Activated T-helper 1 cell treated with Interleukin-2 at 50 U/mL for 16 hours (primary cell): ENCODE measurements around the gene PNPLA2.
A peak's percentile ranks its signal among the peaks of the same experiment; 100 is the strongest.

ENCODE experiments used
- DNase-seq: peaks from one replicate; pipeline ENCODE4 v3.0.0-alpha.2; 2020; ENCODE audit warnings: low read depth

The PNPLA2 gene

GRCh38 chr11:831118-831864 lies 12.6 kb downstream of the PNPLA2 start:
- no peak for DNase-seq

GRCh38 chr11:831961-832528 lies 13.3 kb downstream of the PNPLA2 start:
- DNase-seq = no peak

- no peak for DNase-seq
These were observed 13.9 kb downstream of the PNPLA2 start, which contains the start of gene CD151 for GRCh38 chr11:832529-833113. CD151 (plus strand) TSS chr11:832952; CDS start chr11:836070, 3,118 bp downstream.

GRCh38 chr11:833114-833791 lies 14.5 kb downstream of the PNPLA2 start:
- DNase-seq = no peak

GRCh38 chr11:833849-834311 lies 15.2 kb downstream of the PNPLA2 start:
- no peak for DNase-seq

- DNase-seq = no peak
These were observed 15.9 kb downstream of the PNPLA2 start for GRCh38 chr11:834371-835316.

GRCh38 chr11:836274-836673 lies 17.6 kb downstream of the PNPLA2 start:
- DNase-seq = no peak

GRCh38 chr11:836700-837099 lies 18.0 kb downstream of the PNPLA2 start:
- no peak for DNase-seq

GRCh38 chr11:837189-837989 lies 18.7 kb downstream of the PNPLA2 start:
- no peak for DNase-seq

- no peak for DNase-seq
These were observed 19.2 kb downstream of the PNPLA2 start for GRCh38 chr11:837990-838307.

- no peak for DNase-seq
These were observed 19.9 kb downstream of the PNPLA2 start for GRCh38 chr11:838441-839279.

GRCh38 chr11:839280-839623 lies 20.5 kb downstream of the PNPLA2 start:
- DNase-seq = no peak

- DNase-seq = no peak
These were observed 21.3 kb downstream of the PNPLA2 start for GRCh38 chr11:839875-840617.

GRCh38 chr11:841981-842369 lies 23.3 kb downstream of the PNPLA2 start:
- no peak for DNase-seq

- DNase-seq = peak; percentile 80
These were observed 23.8 kb downstream of the PNPLA2 start, which contains the start of the genes POLR2L and TSPAN4 for GRCh38 chr11:842370-843002. POLR2L (minus strand) TSS chr11:842529; CDS start chr11:842508, 21 bp downstream. TSPAN4 (plus strand) TSS chr11:842852; CDS start chr11:850305, 7,453 bp downstream.

GRCh38 chr11:843086-843734 lies 24.5 kb downstream of the PNPLA2 start:
- no peak for DNase-seq

- no peak for DNase-seq
These were observed 25.3 kb downstream of the PNPLA2 start for GRCh38 chr11:843818-844692.
